GM23338 (cell line): ENCODE data around the gene ZNF804B. TPM values are rescaled to one million over a fixed set of nuclear protein-coding genes. Genes with fewer than 3 reads are reported as not detected.

Experiments used
- ATAC-seq: fragments of 200-7000 bp; cut with Tn5 transposase; 3 replicates; pipeline ENCODE4 v1.9.1; 2020
- DNase-seq: peaks from one replicate; pipeline ENCODE4 v3.0.0-alpha.2; 2015; ENCODE audit warnings: low spot score
- H2AFZ ChIP-seq: fragments of 200-600 bp; sonication (generic); 2 replicates; pipeline ENCODE4 v1.8.0; 2016; ENCODE audit warnings: antibody characterized with exemption, mild to moderate bottlenecking, moderate library complexity
- H3F3A ChIP-seq: fragments of 200-600 bp; sonication (generic); replicated peaks from 2 replicates; pipeline ENCODE4 v1.8.0; 2017; ENCODE audit warnings: antibody characterized with exemption, mixed run types, low read depth
- H3K27ac ChIP-seq: fragments of 200-600 bp; sonication (generic); 2 replicates; pipeline ENCODE4 v1.6.1; 2016; ENCODE audit warnings: low read depth
- H3K27me3 ChIP-seq: fragments of 200-600 bp; sonication (generic); 2 replicates; pipeline ENCODE4 v1.8.0; 2016; ENCODE audit warnings: mild to moderate bottlenecking, mixed run types, moderate library complexity; ENCODE audit not compliant: insufficient read depth
- H3K36me3 ChIP-seq: fragments of 200-600 bp; sonication (generic); 2 replicates; pipeline ENCODE4 v1.8.0; 2016; ENCODE audit warnings: mild to moderate bottlenecking; ENCODE audit not compliant: insufficient read depth
- H3K4me1 ChIP-seq: fragments of 200-600 bp; sonication (generic); 2 replicates; pipeline ENCODE4 v1.8.0; 2016; ENCODE audit warnings: mild to moderate bottlenecking, moderate library complexity; ENCODE audit not compliant: insufficient read depth
- H3K4me2 ChIP-seq: fragments of 200-600 bp; sonication (generic); 2 replicates; pipeline ENCODE4 v1.7.1; 2017; ENCODE audit warnings: mixed run types
- H3K4me3 ChIP-seq: fragments of 200-600 bp; sonication (generic); 2 replicates; pipeline ENCODE4 v1.6.1; 2016; ENCODE audit warnings: mixed run types
- H3K79me2 ChIP-seq: fragments of 200-600 bp; sonication (generic); replicated peaks from 2 replicates; pipeline ENCODE4 v1.8.0; 2017; ENCODE audit warnings: mild to moderate bottlenecking; ENCODE audit not compliant: insufficient read depth
- H3K9me2 ChIP-seq: fragments of 200-600 bp; sonication (generic); 2 replicates; pipeline ENCODE4 v1.8.0; 2017; ENCODE audit not compliant: insufficient read depth
- H4K20me1 ChIP-seq: fragments of 200-600 bp; sonication (generic); replicated peaks from 2 replicates; pipeline ENCODE4 v1.8.0; 2017; ENCODE audit warnings: mild to moderate bottlenecking; ENCODE audit not compliant: insufficient read depth
- H3K27ac Mint-ChIP-seq: 2 replicates; pipeline ENCODE4 v1.8.0; 2020; ENCODE audit warnings: inconsistent platforms, mild to moderate bottlenecking, moderate library complexity, mixed read lengths
- H3K27me3 Mint-ChIP-seq: 3 replicates; pipeline ENCODE4 v1.8.0; 2022; ENCODE audit warnings: low read depth, mild to moderate bottlenecking, moderate library complexity, mixed read lengths, inconsistent platforms; ENCODE audit not compliant: insufficient read depth, poor library complexity
- H3K36me3 Mint-ChIP-seq: 3 replicates; pipeline ENCODE4 v1.8.0; 2021; ENCODE audit warnings: low read depth, mild to moderate bottlenecking, inconsistent platforms, moderate library complexity, mixed read lengths
- H3K4me1 Mint-ChIP-seq: 3 replicates; pipeline ENCODE4 v1.8.0; 2020; ENCODE audit warnings: mild to moderate bottlenecking, inconsistent platforms, mixed read lengths
- H3K4me3 Mint-ChIP-seq: 3 replicates; pipeline ENCODE4 v1.8.0; 2021; ENCODE audit warnings: moderate library complexity, mild to moderate bottlenecking, inconsistent platforms, mixed read lengths
- H3K9me3 Mint-ChIP-seq: 3 replicates; pipeline ENCODE4 v1.8.0; 2020; ENCODE audit warnings: moderate library complexity, mild to moderate bottlenecking, inconsistent platforms, mixed read lengths
- CREB1 ChIP-seq: fragments of 250-450 bp; sonication (Bioruptor Pico); IDR thresholded peaks from 2 replicates; pipeline ENCODE4 v1.5.0; 2020; ENCODE audit warnings: low read depth, mild to moderate bottlenecking, moderate library complexity
- EZH2 ChIP-seq: fragments of 200-600 bp; sonication (generic); IDR thresholded peaks from one replicate; pipeline ENCODE4 v1.8.0; 2017; ENCODE audit warnings: antibody characterized with exemption, mild to moderate bottlenecking, low read depth; ENCODE audit not compliant: unreplicated experiment
- EZH2phosphoT487 ChIP-seq: fragments of 200-600 bp; sonication (generic); IDR thresholded peaks from one replicate; pipeline ENCODE4 v1.8.1; 2018; ENCODE audit warnings: antibody characterized with exemption; ENCODE audit not compliant: unreplicated experiment
- NANOG ChIP-seq: IDR thresholded peaks from 2 replicates; pipeline ENCODE4 v1.6.1; 2016; ENCODE audit warnings: antibody characterized with exemption, borderline replicate concordance
- POLR2AphosphoS5 ChIP-seq: IDR thresholded peaks from 2 replicates; pipeline ENCODE4 v1.6.1; 2016; ENCODE audit warnings: antibody characterized with exemption, low read depth
- ZNF331 ChIP-seq: fragments of 250-450 bp; sonication (Bioruptor Pico); IDR thresholded peaks from 2 replicates; pipeline ENCODE4 v1.5.0; 2020; ENCODE audit warnings: low read depth, mild to moderate bottlenecking, moderate library complexity
- polyA plus RNA-seq: library from polyadenylated mRNA; unstranded; fragments of >200 nt; fragmentation: Nextera tagmentation; extraction: Ambion mirVana; gene quantifications from 2 replicates; pipeline ENCODE4 v1.2.1, GENCODE V29; 2016
- total RNA-seq: library from RNA; depleted of rRNA; stranded (reverse); fragments of >200 nt; shearing (Covaris generic); gene quantifications from 2 replicates; pipeline ENCODE4 v1.2.3, GENCODE V29; 2014
- TF ChIP-seq, protein P1 (sequence below), 2 experiments: fragments of 200-600 bp in 1 of 2; sonication (generic) in 1 of 2; conservative IDR thresholded peaks; 2 replicates each; pipeline versions ENCODE4 v1.5.1 to v1.6.1; 2016 to 2017; ENCODE audit warnings: antibody characterized with exemption in 2 of 2, low read depth in 2 of 2, mild to moderate bottlenecking in 2 of 2, moderate library complexity in 1 of 2
- TF ChIP-seq, protein P2 (sequence below): fragments of 250-450 bp; sonication (Bioruptor Pico); IDR thresholded peaks from 2 replicates; pipeline ENCODE4 v1.5.0; 2020; ENCODE audit warnings: mild to moderate bottlenecking, moderate library complexity
- TF ChIP-seq, protein P3 (sequence below): IDR thresholded peaks from one replicate; pipeline ENCODE4 v1.6.1; 2018; ENCODE audit warnings: antibody characterized with exemption; ENCODE audit not compliant: unreplicated experiment

ZNF804B gene
- total and polyA plus RNA-seq, 2 experiments from 2014 or later, result not detected

DNA sequence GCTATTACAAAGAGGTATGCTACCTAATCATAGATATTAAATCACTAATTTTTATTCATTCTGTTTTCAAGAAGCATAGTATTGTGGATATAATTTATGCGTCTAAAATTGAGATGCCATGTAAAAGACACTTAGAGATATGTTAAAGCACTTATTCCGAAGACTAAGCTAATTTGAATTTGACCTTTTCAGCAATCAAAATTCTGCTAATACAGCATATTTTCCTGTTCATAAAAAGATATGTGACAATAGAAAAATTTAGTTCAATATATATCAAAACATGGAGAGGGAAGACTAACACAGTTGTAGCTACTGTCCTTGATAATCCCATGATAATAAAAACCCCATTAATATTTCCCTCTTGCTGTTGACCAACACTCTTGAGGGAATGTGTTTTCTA is 422.6 kb downstream of the ZNF804B start (continued):
- TF ChIP-seq, protein P1, sequence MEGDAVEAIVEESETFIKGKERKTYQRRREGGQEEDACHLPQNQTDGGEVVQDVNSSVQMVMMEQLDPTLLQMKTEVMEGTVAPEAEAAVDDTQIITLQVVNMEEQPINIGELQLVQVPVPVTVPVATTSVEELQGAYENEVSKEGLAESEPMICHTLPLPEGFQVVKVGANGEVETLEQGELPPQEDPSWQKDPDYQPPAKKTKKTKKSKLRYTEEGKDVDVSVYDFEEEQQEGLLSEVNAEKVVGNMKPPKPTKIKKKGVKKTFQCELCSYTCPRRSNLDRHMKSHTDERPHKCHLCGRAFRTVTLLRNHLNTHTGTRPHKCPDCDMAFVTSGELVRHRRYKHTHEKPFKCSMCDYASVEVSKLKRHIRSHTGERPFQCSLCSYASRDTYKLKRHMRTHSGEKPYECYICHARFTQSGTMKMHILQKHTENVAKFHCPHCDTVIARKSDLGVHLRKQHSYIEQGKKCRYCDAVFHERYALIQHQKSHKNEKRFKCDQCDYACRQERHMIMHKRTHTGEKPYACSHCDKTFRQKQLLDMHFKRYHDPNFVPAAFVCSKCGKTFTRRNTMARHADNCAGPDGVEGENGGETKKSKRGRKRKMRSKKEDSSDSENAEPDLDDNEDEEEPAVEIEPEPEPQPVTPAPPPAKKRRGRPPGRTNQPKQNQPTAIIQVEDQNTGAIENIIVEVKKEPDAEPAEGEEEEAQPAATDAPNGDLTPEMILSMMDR (conservative IDR thresholded peaks at IDR 0.05; ENCODE audit: low read depth in 2 of 2), result no peak
- TF ChIP-seq NANOG, result no peak
- TF ChIP-seq EZH2phosphoT487, result no peak
- no peak for TF ChIP-seq EZH2

DNA sequence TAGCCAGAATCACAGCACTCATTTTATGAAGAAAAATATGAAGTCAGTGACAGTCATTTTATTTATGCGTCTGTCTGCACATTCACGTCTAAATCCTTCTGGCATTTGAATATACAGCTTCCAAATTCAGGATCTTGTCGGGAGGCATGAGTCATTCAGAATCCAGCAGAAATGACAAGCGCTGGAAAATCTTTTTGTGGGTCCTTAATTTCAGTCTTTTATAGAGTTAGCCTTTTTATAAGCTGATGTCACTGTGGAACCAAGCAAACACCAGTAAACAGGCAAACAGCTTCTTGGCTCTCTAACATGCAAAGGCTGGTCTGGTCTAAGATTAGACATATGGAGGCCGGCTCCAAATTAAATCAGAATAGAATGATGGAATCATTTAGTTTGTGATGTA is 424.2 kb downstream of the ZNF804B start:
- H4K20me1 ChIP-seq, result no peaks in the 10 kb centered on the region
- no peak overlapping the region for H3K4me3 ChIP-seq
- peaks cover 17% of the 10 kb centered on the region for H3K4me1 Mint-ChIP-seq
- peaks cover 16% of the 10 kb centered on the region for H3K4me1 ChIP-seq
- DNase-seq (no peak), ATAC-seq (no peak)
- H3K9me2 ChIP-seq, result peaks cover 8% of the 10 kb centered on the region; the same call in 1 of the 2 replicates
- no peak overlapping the region for H3K4me3 Mint-ChIP-seq
- no peaks in the 10 kb centered on the region for H3F3A ChIP-seq
- H3K36me3 Mint-ChIP-seq, result peaks cover 6% of the 10 kb centered on the region
- H3K27ac Mint-ChIP-seq, result no peak overlapping the region
- H3K9me3 Mint-ChIP-seq, result peaks cover 3% of the 10 kb centered on the region; the same call in 2 of the 3 replicates
- no peaks in the 10 kb centered on the region for H3K27me3 ChIP-seq
- no peak overlapping the region for H3K27ac ChIP-seq
- no peaks in the 10 kb centered on the region for H3K36me3 ChIP-seq
- H3K27me3 Mint-ChIP-seq, result no peaks in the 10 kb centered on the region
- H3K4me2 ChIP-seq, result no peak overlapping the region
- TF ChIP-seq, protein P2, sequence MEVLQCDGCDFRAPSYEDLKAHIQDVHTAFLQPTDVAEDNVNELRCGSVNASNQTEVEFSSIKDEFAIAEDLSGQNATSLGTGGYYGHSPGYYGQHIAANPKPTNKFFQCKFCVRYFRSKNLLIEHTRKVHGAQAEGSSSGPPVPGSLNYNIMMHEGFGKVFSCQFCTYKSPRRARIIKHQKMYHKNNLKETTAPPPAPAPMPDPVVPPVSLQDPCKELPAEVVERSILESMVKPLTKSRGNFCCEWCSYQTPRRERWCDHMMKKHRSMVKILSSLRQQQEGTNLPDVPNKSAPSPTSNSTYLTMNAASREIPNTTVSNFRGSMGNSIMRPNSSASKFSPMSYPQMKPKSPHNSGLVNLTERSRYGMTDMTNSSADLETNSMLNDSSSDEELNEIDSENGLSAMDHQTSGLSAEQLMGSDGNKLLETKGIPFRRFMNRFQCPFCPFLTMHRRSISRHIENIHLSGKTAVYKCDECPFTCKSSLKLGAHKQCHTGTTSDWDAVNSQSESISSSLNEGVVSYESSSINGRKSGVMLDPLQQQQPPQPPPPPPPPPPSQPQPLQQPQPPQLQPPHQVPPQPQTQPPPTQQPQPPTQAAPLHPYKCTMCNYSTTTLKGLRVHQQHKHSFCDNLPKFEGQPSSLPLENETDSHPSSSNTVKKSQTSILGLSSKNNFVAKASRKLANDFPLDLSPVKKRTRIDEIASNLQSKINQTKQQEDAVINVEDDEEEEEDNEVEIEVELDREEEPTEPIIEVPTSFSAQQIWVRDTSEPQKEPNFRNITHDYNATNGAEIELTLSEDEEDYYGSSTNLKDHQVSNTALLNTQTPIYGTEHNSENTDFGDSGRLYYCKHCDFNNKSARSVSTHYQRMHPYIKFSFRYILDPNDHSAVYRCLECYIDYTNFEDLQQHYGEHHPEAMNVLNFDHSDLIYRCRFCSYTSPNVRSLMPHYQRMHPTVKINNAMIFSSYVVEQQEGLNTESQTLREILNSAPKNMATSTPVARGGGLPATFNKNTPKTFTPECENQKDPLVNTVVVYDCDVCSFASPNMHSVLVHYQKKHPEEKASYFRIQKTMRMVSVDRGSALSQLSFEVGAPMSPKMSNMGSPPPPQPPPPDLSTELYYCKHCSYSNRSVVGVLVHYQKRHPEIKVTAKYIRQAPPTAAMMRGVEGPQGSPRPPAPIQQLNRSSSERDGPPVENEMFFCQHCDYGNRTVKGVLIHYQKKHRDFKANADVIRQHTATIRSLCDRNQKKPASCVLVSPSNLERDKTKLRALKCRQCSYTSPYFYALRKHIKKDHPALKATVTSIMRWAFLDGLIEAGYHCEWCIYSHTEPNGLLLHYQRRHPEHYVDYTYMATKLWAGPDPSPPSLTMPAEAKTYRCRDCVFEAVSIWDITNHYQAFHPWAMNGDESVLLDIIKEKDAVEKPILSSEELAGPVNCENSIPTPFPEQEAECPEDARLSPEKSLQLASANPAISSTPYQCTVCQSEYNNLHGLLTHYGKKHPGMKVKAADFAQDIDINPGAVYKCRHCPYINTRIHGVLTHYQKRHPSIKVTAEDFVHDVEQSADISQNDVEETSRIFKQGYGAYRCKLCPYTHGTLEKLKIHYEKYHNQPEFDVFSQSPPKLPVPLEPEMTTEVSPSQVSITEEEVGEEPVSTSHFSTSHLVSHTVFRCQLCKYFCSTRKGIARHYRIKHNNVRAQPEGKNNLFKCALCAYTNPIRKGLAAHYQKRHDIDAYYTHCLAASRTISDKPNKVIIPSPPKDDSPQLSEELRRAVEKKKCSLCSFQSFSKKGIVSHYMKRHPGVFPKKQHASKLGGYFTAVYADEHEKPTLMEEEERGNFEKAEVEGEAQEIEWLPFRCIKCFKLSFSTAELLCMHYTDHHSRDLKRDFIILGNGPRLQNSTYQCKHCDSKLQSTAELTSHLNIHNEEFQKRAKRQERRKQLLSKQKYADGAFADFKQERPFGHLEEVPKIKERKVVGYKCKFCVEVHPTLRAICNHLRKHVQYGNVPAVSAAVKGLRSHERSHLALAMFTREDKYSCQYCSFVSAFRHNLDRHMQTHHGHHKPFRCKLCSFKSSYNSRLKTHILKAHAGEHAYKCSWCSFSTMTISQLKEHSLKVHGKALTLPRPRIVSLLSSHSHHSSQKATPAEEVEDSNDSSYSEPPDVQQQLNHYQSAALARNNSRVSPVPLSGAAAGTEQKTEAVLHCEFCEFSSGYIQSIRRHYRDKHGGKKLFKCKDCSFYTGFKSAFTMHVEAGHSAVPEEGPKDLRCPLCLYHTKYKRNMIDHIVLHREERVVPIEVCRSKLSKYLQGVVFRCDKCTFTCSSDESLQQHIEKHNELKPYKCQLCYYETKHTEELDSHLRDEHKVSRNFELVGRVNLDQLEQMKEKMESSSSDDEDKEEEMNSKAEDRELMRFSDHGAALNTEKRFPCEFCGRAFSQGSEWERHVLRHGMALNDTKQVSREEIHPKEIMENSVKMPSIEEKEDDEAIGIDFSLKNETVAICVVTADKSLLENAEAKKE, result no peak
- TF ChIP-seq POLR2AphosphoS5, result no peak
- TF ChIP-seq, protein P3, sequence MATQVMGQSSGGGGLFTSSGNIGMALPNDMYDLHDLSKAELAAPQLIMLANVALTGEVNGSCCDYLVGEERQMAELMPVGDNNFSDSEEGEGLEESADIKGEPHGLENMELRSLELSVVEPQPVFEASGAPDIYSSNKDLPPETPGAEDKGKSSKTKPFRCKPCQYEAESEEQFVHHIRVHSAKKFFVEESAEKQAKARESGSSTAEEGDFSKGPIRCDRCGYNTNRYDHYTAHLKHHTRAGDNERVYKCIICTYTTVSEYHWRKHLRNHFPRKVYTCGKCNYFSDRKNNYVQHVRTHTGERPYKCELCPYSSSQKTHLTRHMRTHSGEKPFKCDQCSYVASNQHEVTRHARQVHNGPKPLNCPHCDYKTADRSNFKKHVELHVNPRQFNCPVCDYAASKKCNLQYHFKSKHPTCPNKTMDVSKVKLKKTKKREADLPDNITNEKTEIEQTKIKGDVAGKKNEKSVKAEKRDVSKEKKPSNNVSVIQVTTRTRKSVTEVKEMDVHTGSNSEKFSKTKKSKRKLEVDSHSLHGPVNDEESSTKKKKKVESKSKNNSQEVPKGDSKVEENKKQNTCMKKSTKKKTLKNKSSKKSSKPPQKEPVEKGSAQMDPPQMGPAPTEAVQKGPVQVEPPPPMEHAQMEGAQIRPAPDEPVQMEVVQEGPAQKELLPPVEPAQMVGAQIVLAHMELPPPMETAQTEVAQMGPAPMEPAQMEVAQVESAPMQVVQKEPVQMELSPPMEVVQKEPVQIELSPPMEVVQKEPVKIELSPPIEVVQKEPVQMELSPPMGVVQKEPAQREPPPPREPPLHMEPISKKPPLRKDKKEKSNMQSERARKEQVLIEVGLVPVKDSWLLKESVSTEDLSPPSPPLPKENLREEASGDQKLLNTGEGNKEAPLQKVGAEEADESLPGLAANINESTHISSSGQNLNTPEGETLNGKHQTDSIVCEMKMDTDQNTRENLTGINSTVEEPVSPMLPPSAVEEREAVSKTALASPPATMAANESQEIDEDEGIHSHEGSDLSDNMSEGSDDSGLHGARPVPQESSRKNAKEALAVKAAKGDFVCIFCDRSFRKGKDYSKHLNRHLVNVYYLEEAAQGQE, result no peak
- no peak for TF ChIP-seq CREB1 (CRISPR knock-in tag)
- no peak for TF ChIP-seq EZH2phosphoT487
- TF ChIP-seq NANOG, result no peak
- no peak for TF ChIP-seq ZNF331 (CRISPR knock-in tag)
- H3K79me2 ChIP-seq, result no peaks in the 10 kb centered on the region
- H2AFZ ChIP-seq, result no peak overlapping the region
